NCI-H187 (cell line): ENCODE data around the gene KSR2.
"Not testable (repeated sequence)": the region's sequence is repeated elsewhere in the genome, so short reads cannot be mapped to it uniquely, and the experiment has no call there.

Experiments
- DNase-seq, 2 experiments: peaks; one replicate each; lab custom pipeline; 2025; lab: John Stamatoyannopoulos, UW

KSR2 gene

DNA sequence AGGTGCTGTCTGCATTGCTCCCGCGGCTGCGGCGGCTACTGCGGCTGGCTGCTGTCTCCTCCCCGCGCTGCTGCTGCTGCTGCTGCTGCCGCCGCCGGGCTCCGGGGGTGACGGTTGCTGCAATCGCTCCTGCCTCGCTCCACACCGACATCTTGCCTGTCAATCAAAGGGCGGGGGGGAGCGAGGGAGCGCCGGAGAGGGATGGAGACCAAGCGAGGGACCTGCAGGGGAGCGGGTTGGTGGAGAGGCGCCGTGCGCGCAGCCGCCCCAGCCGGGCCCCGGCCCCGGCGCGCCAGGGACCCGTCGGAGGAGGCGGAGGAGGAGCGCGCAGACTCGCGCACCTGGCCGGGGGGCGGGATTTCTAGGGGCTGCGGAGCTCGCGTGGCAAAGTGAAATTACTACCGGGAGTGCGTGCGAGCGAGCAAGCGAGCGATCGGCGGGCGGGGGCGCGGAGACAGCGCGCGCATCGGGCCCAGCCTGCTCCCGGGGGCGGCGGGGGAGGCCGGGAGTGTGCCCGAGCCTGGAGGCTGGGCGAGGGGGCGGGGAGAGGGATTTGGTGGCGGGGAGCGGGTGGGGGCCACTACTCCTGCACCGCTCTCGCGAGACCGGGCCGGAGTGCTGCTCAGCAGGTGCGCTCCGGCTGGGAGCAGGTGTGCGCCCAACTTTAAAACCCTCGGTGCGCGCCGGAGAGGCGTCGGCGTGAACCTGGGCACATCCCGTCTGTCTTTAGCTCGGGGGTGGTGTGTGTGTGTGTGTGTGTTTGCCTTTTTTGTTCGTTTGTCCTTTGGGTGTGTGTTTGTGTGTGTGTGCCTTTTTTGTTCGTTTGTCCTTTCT lies at the start of gene KSR2:
TSS of gene KSR2 (minus strand) at position 165 of the 834 bp plus-strand sequence. CDS start 735 bp downstream, outside the sequence.
- DNase-seq = peak; percentile 97 to 98

GRCh38 chr12:118017926-118018325 lies 49.1 kb upstream of the KSR2 start:
- no peak for DNase-seq

DNA sequence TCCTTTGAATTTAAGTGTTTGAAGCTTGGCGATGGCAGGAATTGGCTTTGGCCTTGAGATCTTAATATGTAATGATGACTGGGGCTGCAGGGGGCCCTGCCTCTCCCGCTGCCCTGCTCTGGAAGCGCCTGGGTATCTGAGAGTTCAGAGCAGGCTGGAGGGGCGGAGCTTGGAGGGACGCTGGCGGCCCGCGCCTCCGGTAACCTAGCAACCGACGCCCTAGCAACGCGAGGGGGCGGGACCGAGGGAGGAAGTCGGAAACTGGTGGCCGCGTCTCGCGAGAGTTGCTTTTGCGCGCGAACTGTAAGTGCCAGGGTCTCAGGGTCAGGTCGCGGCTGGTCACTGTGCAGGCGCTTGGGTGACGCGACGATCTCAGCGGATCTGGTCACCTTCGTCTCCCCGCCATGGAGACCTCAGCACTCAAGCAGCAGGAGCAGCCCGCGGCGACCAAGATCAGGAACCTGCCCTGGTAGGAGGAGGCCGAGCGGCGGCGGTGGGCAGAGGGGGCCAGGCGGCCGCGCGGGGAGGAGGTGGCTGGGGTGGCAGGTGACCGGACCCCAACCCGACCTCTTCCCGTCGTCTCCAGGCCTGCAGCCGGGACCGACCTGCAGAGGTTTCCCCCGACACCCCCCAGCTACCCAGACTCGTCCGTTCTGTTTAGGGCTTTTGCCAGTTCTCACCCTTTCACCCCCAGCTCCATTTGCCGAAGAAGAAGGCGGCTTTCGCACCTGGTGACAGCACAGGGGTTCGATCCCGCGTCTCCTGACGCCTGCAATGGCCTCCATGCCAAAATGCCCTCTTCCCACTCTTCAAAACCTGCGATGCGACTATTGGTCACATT lies 47.9 kb upstream of the KSR2 start, which contains the start of gene RFC5:
TSS of gene RFC5 (plus strand) at position 280 of the 841 bp plus-strand sequence. CDS start at position 405, 125 bp downstream.
- peak; percentile 92 to 99 for DNase-seq

DNA sequence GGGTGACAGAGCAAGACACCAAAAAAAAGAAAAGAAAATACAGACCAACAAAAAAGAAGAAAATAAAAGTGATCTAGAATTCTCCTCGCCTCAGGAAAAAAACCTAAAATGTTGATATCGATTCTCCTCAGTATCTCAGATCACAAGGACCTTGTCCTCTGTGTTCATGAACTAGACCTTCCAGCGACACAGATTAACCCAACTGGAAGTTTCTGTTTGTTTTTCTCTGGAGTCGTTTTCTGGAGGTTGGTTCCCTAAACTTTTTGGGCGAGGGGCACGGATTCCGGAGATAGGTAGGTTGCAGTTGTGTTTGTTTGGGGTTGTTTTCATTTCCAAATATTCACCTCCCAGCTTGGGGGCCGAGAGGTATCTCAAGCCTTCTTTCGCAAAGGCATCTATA lies 47.2 kb upstream of the KSR2 start:
- no peak for DNase-seq

DNA sequence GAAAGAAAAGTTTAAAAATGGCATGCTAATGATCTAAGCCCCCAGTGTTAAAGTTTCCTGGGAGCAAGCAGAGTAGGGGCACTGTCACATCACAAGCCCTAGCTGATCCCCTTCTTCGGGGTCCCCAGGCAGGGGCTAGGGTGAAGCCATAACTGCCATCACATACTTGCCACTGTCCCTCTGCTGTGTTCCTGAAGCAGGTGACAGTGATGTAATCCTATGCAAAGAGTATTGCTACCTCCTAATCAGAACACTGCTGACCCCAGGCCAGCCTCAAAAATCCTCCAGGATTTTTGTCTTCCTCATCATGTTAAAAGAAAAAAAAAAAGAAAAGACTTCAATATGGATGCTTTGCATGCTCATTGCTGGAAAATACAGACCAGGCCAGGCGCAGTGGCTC lies 46.5 kb upstream of the KSR2 start:
- no peak for DNase-seq

DNA sequence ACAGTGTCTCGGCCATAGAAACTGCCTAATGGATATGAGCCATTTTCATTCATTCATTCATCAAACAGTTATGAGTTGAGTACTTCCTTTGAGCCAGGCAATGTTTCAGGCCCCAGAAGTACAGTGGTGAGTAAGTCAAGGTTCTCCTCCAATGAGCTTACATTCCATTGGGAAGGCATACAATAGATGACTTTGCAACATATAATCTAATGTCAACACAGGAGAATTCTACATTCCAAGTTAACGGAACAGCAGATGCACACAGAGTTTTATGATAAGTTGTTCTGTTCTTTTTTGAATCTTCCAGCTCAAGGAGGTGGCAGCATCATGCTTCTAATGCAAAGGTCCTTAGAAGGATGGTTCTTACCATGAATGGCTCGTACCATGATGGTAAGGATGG lies 44.5 kb upstream of the KSR2 start:
- no peak for DNase-seq

- no peak for DNase-seq
These were observed 43.2 kb upstream of the KSR2 start for GRCh38 chr12:118011961-118012360.

DNA sequence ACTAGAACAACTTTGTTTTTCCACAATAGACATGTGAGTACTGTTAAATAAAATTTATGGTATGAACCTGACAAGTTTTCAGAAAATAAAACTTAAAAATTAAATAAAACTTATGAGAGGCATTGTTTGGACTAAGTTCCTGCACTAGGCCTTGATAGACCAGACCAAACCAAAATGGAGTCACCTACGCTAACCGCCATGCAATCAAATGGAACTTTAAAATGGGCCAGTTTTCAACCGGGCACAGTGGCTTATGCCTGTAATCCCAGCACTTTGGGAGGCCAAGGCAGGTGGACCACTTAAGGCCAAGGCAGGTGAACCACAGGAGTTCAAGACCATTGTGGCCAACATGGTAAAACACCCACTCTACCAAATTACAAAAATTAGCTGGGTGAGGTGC lies 42.6 kb upstream of the KSR2 start:
- no peak for DNase-seq

DNA sequence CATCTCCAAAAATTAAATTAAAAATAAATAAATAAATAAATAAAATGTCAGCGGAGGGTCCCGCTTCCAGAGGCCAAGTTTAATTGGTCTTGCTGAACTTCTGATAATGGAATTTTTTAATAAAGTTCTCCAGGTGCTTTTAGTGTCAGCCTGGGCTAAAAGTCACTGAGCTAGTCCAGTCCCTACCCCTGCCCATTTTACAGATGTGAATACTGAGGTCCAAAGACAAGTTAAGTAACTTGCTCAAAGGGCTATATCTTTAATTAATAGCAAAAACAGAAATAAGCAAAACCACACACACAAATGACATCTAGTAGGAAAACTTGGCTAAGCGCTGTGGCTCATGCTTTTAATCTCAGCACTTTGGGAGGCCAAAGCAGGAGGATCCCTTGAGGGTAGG lies 42.1 kb upstream of the KSR2 start:
- DNase-seq = no peak

- DNase-seq = not testable (repeated sequence)
These were observed 31.0 kb upstream of the KSR2 start for GRCh38 chr12:117999806-118000205.

DNA sequence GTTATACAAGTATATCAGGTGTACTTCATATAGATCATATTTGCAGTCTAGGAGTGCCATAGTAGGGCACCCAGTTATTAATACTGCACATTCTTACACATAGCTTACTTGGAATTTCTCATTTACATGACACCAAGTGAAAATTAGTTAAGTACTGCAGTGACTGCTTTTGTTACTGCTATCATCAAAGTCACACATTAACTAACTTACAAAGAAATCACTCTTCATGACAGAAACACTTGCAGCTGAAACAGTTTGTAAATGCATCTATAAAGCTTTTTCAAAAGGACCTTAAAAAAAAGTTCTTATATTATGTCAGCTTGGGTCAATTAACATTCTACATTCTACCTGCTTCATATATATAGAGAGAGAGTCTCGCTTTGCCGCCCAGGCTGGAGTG lies 29.9 kb upstream of the KSR2 start:
- DNase-seq = no peak

DNA sequence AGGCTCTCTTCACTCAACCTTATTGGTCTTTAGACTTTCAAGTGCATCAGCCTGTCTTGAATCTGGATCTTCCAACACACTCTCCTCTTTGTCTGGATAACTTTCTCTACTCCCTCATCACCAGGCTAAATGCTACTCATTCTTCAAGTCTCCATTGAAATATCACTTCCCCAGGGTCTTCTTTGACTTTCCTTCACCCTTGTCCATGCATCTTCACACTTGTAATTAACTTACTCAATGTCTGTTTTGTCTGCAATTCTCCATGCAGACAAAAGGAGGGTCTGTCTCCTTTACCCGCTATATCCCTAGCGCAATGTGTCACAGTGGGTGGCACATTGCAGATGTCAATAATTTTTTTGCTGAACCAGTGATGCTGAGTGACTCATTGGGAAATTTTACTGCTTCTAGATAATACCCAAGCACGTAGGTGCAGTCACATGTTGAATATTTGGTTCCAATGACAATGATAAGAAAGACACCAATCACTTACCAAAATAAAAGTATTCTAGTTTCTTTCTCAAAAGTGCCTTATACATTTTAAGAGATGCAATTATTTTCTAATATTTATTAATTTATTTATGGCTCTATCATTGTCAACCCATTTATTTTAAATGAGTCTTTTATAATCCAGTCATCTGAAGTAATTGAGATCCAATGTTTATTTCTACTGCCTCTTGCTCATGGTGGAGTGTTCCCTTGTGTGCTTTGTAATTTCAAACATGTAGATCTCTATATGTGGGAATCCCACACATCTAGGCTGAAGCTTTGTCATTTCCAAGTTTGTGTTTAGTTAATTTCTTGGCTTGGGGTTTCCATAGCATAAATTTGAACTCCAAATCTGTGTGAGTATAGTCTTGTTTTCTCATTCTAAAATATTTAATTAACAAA lies 26.0 kb upstream of the KSR2 start:
- no peak for DNase-seq

- no peak for DNase-seq
These were observed 18.1 kb upstream of the KSR2 start for GRCh38 chr12:117986705-117987469.

DNA sequence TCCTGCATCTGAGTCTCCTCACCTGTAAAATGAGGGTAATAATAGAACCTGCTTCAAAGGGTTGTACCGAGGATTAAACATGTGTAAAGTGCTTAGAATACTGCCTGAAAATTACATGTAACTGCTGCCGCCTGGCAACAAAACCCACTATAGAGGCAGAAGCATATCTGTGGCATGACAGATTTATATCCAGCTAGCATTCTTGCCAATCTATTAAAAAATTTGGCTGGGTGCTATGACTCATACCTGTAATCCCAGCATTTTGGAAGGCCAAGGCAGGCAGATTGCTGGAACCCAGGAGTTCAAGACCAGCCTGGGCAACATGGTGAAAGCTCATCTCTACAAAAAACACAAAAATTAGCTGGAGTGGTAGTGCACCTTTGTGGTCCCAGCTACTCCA lies 16.4 kb upstream of the KSR2 start:
- DNase-seq = no peak

DNA sequence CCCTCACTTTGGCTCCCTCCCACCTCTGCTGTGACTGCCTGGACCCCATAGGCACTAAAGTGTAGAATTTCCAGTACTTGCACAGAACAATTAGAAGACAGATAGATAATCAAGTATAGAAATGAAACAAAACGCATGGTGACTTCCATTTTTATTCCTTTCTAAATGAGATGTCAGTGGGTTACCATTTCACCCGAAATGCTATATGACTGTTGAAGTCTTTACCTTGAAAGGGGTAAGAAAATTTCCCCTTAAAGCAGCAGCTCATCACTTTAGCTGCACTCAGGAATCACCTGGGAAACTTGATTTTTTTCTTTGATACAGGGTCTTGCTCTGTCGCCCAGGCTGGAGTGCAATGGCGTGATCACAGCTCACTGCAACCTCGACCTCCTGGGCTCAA lies 12.5 kb upstream of the KSR2 start:
- DNase-seq = no peak

- DNase-seq = no peak
These were observed 11.8 kb upstream of the KSR2 start for GRCh38 chr12:117980616-117981015.

DNA sequence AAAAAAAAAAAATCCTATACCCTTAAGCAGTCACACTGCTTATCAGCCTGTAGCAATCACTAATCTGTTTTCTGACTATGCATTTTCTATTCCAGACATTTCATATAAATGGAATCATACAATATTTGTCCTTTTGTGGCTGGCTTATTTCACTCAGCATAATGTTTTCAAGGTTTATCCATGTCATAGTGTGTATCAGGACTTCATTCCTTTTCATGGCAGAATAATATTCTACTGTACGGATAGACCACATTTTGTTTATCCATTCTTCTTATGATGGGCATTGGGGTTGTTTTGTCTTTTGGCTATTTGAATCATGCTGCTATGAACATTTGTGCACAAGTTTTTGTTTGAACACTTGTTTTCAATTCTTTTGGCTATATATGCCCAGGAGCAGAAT lies 8.6 kb upstream of the KSR2 start:
- DNase-seq = no peak

DNA sequence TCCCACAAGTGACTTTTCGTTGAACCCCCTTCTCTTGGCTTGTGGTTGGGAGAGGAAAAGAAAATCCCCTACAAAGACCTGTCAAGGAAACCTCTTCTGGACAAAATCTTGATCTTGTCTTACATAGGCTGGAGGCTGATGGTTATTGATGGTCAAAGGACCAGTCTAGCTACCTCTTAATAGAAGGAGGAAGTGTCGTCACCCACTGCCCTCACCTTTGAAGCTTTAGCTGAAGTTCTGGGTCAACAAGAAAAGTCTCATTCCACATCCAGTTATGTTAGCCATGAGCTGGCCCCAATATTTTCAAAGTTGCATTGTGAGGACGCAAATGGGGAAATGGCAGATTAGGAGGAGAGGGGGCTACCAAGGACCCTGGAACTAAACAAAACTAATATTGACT lies 6.2 kb upstream of the KSR2 start:
- no peak for DNase-seq

- DNase-seq = no peak
These were observed 3.5 kb upstream of the KSR2 start for GRCh38 chr12:117972301-117972700.

DNA sequence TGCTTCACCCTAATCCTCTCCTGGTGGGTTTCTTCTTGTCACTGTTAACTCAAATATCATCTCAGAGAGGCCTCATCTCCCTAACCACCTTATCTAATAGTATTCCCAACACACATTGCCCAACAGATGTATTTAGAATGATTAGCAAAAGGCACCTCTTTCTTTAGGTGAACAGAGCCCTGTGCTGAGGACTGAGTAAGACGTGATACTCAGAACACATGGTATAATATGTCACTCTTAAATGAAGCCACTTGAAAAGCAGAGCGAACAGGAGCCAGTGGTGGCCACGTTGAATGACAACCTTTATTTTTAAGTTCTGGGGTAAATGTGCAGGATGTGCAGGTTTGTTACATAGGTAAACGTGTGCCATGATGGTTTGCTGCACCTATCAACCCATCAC lies 1.5 kb upstream of the KSR2 start:
- no peak for DNase-seq

GRCh38 chr12:117968151-117968789 lies 520 bp downstream of the KSR2 start:
- DNase-seq = peak; percentile 6 to 43
